HepG2 (cell line): ENCODE measurements around the gene TDRD9. TPM values are rescaled to one million over a fixed set of nuclear protein-coding genes. Genes with fewer than 3 reads are reported as not detected.

Experiments
- CBX1 ChIP-seq: IDR thresholded peaks from one replicate; pipeline ENCODE4 v1.6.1; 2016; ENCODE audit warnings: antibody characterized with exemption, low read depth
- CEBPB ChIP-seq: IDR thresholded peaks from 2 replicates; pipeline ENCODE4 v1.6.1; 2011; ENCODE audit warnings: low read depth, low read length, improper control_type of control experiment, borderline replicate concordance
- EEA1 ChIP-seq: sonication (generic); formaldehyde crosslinking; IDR thresholded peaks from 2 replicates; pipeline ENCODE4 v1.5.1; 2020; ENCODE audit warnings: mild to moderate bottlenecking, missing genetic modification reagents, borderline replicate concordance
- ERF ChIP-seq: IDR thresholded peaks from 2 replicates; pipeline ENCODE4 v1.6.1; 2018; ENCODE audit warnings: missing biosample characterization, missing genetic modification reagents
- KLF11 ChIP-seq: IDR thresholded peaks from 2 replicates; pipeline ENCODE4 v1.6.1; 2016; ENCODE audit warnings: missing compliant biosample characterization
- MED8 ChIP-seq: sonication (generic); formaldehyde crosslinking; IDR thresholded peaks from 2 replicates; pipeline ENCODE4 v1.8.1; 2023; ENCODE audit warnings: mild to moderate bottlenecking, missing genetic modification reagents; ENCODE audit not compliant: insufficient replicate concordance
- PAX8 ChIP-seq: sonication (generic); formaldehyde crosslinking; IDR thresholded peaks from 2 replicates; pipeline ENCODE4 v1.8.0; 2022; ENCODE audit warnings: mild to moderate bottlenecking, missing genetic modification reagents, borderline replicate concordance
- RBFOX2 ChIP-seq: fragments of 200-400 bp; formaldehyde crosslinking; IDR thresholded peaks from 2 replicates; pipeline ENCODE4 v1.6.1; 2017; ENCODE audit warnings: low read depth, mild to moderate bottlenecking, low read length
- SIN3A ChIP-seq: IDR thresholded peaks from 2 replicates; pipeline ENCODE4 v1.6.1; 2011; ENCODE audit warnings: low read depth, mild to moderate bottlenecking, control low read depth, low read length, borderline replicate concordance
- SOX13 ChIP-seq, 3 experiments: fragments of 450-650 bp in 1 of 3; sonication (generic) in 1 of 3; formaldehyde crosslinking in 1 of 3; IDR thresholded peaks in 2 of 3; conservative IDR thresholded peaks in 1 of 3; 2 replicates each; pipeline versions ENCODE4 v1.5.0 to v1.6.1; 2016 to 2020; ENCODE audit warnings: antibody characterized with exemption in 1 of 3, mild to moderate bottlenecking in 1 of 3, missing compliant biosample characterization in 1 of 3, missing genetic modification reagents in 1 of 3, moderate library complexity in 1 of 3
- SRY ChIP-seq: sonication (generic); formaldehyde crosslinking; IDR thresholded peaks from 2 replicates; pipeline ENCODE4 v1.8.0; 2022; ENCODE audit warnings: mild to moderate bottlenecking, missing genetic modification reagents
- ZKSCAN8 ChIP-seq: IDR thresholded peaks from 2 replicates; pipeline ENCODE4 v1.6.1; 2016; ENCODE audit warnings: borderline replicate concordance, missing genetic modification reagents, missing compliant biosample characterization
- ZNF160 ChIP-seq: sonication (generic); formaldehyde crosslinking; IDR thresholded peaks from 2 replicates; pipeline ENCODE4 v1.8.0; 2022; ENCODE audit warnings: mild to moderate bottlenecking, inconsistent platforms, missing genetic modification reagents
- ZNF224 ChIP-seq: sonication (generic); formaldehyde crosslinking; IDR thresholded peaks from 2 replicates; pipeline ENCODE4 v1.5.0; 2020; ENCODE audit warnings: mild to moderate bottlenecking, missing genetic modification reagents
- ZNF337 ChIP-seq: sonication (generic); formaldehyde crosslinking; IDR thresholded peaks from 2 replicates; pipeline ENCODE4 v1.5.1; 2020; ENCODE audit warnings: missing genetic modification reagents, low read depth, mild to moderate bottlenecking, borderline replicate concordance
- ZNF563 ChIP-seq: sonication (generic); formaldehyde crosslinking; IDR thresholded peaks from 2 replicates; pipeline ENCODE4 v1.8.0; 2022; ENCODE audit warnings: mild to moderate bottlenecking, moderate library complexity, missing genetic modification reagents
- polyA plus RNA-seq, 8 experiments: library from polyadenylated mRNA; depleted of rRNA in 3 of 8; stranded (reverse) in 7 of 8; unstranded in 1 of 8; fragments of >200 nt; fragmentation: Illumina TruSeq in 4 of 8; extraction: Trizol in 4 of 8; gene quantifications; 2 replicates each; pipeline versions ENCODE4 v1.2.1 to v1.2.3, GENCODE V29; 2011 to 2016; ENCODE audit warnings: low read depth in 4 of 8, missing spikeins in 1 of 8, mixed read lengths in 1 of 8; ENCODE audit not compliant: insufficient read depth in 1 of 8
- total RNA-seq, 5 experiments: library from RNA; depleted of rRNA; stranded (reverse); fragments of >200 nt; fragmentation: Illumina TruSeq; extraction: Trizol; gene quantifications; 2 replicates each; pipeline ENCODE4 v1.2.3, GENCODE V29; 2016; ENCODE audit warnings: low read depth in 1 of 5
- TF ChIP-seq, protein P1 (sequence below), 2 experiments: fragments of 450-650 bp in 1 of 2; sonication (generic) in 1 of 2; formaldehyde crosslinking in 1 of 2; IDR thresholded peaks; 2 replicates each; pipeline versions ENCODE4 v1.6.1 to v1.8.0; 2016 to 2022; ENCODE audit warnings: antibody characterized with exemption in 1 of 2, mild to moderate bottlenecking in 1 of 2, missing genetic modification reagents in 1 of 2
- TF ChIP-seq, protein P2 (sequence below): sonication (generic); formaldehyde crosslinking; IDR thresholded peaks from 2 replicates; pipeline ENCODE4 v1.4.0; 2020; ENCODE audit warnings: missing genetic modification reagents, mild to moderate bottlenecking, borderline replicate concordance

Gene TDRD9
- total and polyA plus RNA-seq, 2 of the 13 experiments (the other 11 are each of a cell fraction or from before 2014, with no cell fraction given) = not detected

DNA sequence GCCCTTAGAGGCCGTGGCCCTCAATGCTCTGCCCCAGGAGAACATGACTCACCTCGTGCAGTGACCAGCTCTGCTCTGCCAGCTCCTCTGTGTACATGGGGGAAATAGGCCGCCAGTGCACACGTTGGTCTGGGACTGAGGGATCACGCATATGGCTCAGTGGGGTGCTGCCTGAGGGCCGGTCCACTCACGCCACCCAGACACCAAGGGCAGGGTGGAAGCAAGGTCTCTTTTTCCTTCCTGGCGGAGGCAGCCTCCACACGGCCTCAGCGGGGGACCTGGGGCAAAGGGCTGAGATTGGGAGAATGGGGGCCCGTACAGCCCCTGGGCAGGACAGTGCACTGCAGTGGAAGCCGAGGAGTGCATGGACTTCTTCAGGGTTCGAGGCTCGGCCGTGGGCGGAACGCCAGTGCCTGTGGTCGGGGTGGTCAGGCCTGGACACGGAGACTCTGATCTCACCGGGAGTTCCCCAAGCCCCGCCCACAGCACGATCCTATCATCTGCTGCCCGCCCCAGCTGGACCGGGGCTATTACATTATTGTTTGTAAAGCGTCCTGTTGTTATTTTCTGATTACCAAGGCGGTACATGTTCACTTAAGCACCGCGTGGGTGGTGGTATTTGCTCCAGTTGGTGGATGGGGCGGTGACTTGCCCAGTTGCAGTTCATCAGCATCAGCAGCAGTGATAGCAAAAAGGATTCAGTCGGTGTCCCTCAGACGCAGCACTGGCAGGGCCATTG is 38.8 kb upstream of the TDRD9 start (continued):
- TF ChIP-seq, protein P1, sequence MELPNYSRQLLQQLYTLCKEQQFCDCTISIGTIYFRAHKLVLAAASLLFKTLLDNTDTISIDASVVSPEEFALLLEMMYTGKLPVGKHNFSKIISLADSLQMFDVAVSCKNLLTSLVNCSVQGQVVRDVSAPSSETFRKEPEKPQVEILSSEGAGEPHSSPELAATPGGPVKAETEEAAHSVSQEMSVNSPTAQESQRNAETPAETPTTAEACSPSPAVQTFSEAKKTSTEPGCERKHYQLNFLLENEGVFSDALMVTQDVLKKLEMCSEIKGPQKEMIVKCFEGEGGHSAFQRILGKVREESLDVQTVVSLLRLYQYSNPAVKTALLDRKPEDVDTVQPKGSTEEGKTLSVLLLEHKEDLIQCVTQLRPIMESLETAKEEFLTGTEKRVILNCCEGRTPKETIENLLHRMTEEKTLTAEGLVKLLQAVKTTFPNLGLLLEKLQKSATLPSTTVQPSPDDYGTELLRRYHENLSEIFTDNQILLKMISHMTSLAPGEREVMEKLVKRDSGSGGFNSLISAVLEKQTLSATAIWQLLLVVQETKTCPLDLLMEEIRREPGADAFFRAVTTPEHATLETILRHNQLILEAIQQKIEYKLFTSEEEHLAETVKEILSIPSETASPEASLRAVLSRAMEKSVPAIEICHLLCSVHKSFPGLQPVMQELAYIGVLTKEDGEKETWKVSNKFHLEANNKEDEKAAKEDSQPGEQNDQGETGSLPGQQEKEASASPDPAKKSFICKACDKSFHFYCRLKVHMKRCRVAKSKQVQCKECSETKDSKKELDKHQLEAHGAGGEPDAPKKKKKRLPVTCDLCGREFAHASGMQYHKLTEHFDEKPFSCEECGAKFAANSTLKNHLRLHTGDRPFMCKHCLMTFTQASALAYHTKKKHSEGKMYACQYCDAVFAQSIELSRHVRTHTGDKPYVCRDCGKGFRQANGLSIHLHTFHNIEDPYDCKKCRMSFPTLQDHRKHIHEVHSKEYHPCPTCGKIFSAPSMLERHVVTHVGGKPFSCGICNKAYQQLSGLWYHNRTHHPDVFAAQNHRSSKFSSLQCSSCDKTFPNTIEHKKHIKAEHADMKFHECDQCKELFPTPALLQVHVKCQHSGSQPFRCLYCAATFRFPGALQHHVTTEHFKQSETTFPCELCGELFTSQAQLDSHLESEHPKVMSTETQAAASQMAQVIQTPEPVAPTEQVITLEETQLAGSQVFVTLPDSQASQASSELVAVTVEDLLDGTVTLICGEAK (IDR thresholded peaks at IDR 0.05) = no peak
- TF ChIP-seq, protein P1 (CRISPR knock-in tag; IDR thresholded peaks at IDR 0.05) = no peak
- TF ChIP-seq ERF (no peak), CEBPB (no peak), ZKSCAN8 (0 out of 2 replicates have a peak, but pooled peaks have one; percentile 12), EEA1 (no peak), KLF11 (CRISPR knock-in tag) (peak; percentile 57; the same call in 1 of the 2 replicates), SRY (no peak), ZNF563 (CRISPR knock-in tag) (peak; percentile 61; the same call in 1 of the 2 replicates), CBX1 (peak; percentile 19), ZNF160 (CRISPR knock-in tag) (no peak; the same call in 1 of the 2 replicates), SOX13 (IDR thresholded peaks at IDR 0.05) (no peak), SOX13 (CRISPR knock-in tag; conservative IDR thresholded peaks at IDR 0.05 in 1 of 2, IDR thresholded peaks at IDR 0.05 in 1 of 2) (peak in 1 of 2 experiments; percentile 28; a peak in 1 of 4 replicates), MED8 (peak; percentile 36), SIN3A (peak; percentile 38; the same call in 1 of the 2 replicates), RBFOX2 (peak; percentile 66; the same call in 1 of the 2 replicates), ZNF224 (CRISPR knock-in tag) (0 out of 2 replicates have a peak, but pooled peaks have one; percentile 25), PAX8 (peak; percentile 87; the same call in 1 of the 2 replicates), ZNF337 (CRISPR knock-in tag) (no peak)
- TF ChIP-seq, protein P2, sequence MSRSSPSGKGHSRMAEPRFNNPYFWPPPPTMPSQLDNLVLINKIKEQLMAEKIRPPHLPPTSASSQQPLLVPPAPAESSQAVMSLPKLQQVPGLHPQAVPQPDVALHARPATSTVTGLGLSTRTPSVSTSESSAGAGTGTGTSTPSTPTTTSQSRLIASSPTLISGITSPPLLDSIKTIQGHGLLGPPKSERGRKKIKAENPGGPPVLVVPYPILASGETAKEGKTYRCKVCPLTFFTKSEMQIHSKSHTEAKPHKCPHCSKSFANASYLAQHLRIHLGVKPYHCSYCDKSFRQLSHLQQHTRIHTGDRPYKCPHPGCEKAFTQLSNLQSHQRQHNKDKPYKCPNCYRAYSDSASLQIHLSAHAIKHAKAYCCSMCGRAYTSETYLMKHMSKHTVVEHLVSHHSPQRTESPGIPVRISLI (CRISPR knock-in tag) = peak; percentile 64
